Right ventricle myocardium superior (tissue), 1 donor: Measurements from ENCODE around the gene TBX22. TPM values are rescaled to one million over a fixed set of nuclear protein-coding genes. Genes with fewer than 3 reads are reported as not detected.
"Not testable (repeated sequence)": the region's sequence is repeated elsewhere in the genome, so short reads cannot be mapped to it uniquely, and the experiment has no call there.

Source experiments
- ATAC-seq: fragments of 200-7000 bp; cut with Tn5 transposase; one replicate; pipeline ENCODE4 v1.9.1; 2020; ENCODE audit warnings: mild to moderate bottlenecking; ENCODE audit not compliant: poor library complexity
- DNase-seq: peaks from one replicate; pipeline ENCODE4 v3.0.0-alpha.2; 2020
- intact Hi-C: fragments of 100-400 bp; cut with DNase I; formaldehyde crosslinking; loops from one replicate; pipeline ENCODE4 v1.11.2; 2022
- long read RNA-seq: library from polyadenylated mRNA; unstranded; transcript quantifications from one replicate; pipeline ENCODE4 v2.0.0, GENCODE V29; 2021
- total RNA-seq: library from RNA; stranded (reverse); fragmentation: NEBNext Ultra II Directional; extraction: Animal tissue kit (Norgen Biotek cat#: 25700); gene quantifications from one replicate; pipeline ENCODE4 v1.2.1, GENCODE V29; 2021
- donor health status: DM: no; HTN: yes; CAD: no; lungs with severe emphysema.

Gene TBX22, protein sequence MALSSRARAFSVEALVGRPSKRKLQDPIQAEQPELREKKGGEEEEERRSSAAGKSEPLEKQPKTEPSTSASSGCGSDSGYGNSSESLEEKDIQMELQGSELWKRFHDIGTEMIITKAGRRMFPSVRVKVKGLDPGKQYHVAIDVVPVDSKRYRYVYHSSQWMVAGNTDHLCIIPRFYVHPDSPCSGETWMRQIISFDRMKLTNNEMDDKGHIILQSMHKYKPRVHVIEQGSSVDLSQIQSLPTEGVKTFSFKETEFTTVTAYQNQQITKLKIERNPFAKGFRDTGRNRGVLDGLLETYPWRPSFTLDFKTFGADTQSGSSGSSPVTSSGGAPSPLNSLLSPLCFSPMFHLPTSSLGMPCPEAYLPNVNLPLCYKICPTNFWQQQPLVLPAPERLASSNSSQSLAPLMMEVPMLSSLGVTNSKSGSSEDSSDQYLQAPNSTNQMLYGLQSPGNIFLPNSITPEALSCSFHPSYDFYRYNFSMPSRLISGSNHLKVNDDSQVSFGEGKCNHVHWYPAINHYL
- total RNA-seq: not detected
- long read RNA-seq: 0 reads

DNA sequence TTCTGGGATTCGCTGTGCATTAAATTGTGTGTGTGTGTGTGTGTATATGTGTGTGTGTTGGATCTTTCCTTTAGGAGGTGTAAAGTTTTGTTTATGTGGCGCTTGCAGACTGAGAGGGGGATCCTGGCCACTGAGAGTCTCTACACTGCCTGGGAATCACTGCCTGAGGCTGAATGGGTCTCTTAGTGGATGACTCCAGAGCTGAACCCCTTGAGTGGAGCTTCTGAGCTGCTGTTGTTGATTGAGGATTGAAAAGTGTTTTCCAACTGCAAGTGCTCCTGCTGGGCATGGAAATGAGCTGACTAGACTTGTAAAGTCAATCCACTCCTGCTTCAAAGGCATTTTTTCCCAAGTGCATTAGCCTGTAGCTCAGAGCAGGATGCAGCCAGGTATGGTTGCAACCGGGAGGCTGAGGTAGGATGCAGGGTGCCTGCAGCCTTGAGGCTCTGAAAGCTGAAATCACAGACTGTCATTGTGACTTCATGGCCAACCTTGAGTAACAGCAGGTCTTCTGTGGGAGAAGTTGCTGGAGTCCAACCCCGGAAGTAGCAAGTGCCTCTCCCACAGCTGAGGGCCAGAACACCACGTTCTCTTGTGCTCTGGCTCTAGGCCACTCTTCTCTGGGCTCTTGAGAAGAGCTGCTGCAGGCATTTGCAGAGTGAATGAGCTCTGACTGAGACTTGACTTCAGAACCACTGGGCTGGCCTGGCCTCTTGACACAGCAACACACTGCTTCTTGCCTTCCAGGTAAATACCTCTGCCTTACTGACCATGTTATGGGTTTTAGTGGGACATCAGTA is at the start of gene TBX22:
TSS of gene TBX22 (plus strand) at position 613 of the 800 bp plus-strand sequence. CDS start 7,517 bp downstream, outside the sequence.
- DNase-seq: peak; percentile 35
- intact Hi-C loops: no loop called here
- ATAC-seq: peak; percentile 48

DNA sequence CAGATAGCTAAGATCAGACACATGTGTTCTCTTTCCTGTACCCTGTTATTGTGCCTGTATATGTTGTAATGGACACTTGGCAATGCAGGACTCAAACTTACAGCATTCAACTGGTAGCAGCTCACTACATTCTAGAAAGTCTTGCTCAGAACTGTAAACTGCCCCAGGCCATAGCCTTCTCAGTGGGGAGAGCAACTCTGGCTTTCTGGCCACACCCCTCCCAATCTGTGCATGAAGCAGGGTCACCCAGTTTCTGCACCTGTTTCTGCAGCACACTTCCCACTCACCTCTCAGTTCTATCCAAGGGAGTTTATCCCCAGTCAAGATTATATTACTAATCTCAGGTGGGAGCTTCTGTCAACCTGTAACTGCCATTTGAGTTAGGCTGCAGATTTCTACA is 38.9 kb upstream of the TBX22 start:
- no peak for DNase-seq
- intact Hi-C loops: no loop called here
- ATAC-seq: no peak

DNA sequence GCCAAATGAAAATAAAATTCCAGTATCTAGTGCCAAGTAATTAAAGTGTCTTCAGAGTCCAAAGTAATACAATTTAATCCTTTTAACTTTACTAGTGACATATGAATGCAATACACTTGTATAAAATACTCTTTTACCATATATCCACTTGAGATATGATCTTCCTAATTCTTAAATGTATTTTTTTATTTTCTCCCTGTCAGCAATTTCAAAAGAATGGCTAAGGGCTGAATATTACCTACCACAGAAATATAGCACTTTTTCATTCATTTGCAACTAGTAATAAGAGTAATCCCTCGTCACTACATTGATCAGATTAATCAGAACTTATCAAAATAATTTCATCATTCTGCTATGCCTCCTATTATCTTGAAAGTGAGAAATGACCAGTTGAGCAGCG is 10.1 kb upstream of the TBX22 start:
- no peak for DNase-seq
- no peak for ATAC-seq
- intact Hi-C loops: no loop called here

DNA sequence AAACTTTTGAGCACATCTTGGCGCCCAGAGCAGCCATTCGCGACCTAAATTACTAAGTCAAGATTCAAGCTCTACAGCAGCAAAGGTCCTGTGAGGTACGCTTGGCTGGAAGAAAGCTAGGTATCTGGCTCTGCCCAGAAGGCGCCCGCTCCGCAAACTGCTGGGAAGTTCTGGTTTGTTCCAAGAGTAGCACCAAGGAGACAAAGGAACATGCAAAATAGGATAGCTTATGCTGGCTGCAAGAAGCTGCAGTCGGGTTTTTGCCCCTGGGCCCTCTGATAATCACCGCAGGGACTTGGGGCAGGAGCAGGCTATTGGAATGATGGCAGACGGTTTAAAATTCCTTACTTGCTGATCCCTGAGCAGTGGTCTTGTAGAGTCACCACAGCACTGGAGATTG is 3.0 kb upstream of the TBX22 start:
- DNase-seq (no peak), ATAC-seq (no peak)
- intact Hi-C loops: no loop called here

DNA sequence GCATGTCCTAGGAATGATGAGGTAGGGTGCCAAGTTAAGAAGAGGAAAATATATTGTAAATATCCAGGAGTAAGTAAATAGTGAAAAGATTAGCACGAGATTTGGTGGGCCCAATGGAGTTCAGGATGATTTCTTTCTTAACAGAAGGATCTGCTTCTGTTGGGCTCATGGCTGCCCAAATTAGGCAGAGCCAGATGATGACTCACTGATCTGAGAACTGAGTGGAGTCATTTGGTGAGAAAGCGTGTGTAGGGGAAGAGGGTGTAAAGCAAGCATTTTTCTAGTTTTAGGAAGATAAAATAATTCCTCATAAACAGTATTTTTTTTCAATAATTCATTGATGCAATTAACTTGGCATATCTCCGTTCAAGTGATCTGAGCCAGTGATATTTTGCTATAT is 1.6 kb downstream of the TBX22 start:
- DNase-seq (no peak), ATAC-seq (no peak)
- intact Hi-C loops: no loop called here

DNA sequence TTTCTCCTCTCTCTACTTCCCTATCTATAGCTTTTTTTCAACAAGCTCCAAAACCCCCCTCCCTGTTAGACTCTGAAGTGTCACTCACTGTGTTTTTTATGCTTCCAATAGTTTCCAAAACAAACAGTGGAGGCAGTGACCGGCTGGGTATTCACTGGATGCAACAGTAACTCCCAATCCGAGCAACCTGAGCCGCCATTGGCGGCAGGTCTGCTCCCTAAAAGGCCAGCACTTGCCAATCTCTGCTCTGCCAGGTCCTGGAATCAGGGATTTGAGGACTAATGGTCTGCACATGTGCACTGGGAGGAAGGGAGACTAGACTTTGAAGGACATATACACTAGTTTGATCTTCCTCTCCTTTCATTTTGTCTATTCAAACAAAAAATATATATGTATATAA is 7.1 kb downstream of the TBX22 start:
- no peak for DNase-seq
- ATAC-seq: no peak
- intact Hi-C loops: no loop called here

DNA sequence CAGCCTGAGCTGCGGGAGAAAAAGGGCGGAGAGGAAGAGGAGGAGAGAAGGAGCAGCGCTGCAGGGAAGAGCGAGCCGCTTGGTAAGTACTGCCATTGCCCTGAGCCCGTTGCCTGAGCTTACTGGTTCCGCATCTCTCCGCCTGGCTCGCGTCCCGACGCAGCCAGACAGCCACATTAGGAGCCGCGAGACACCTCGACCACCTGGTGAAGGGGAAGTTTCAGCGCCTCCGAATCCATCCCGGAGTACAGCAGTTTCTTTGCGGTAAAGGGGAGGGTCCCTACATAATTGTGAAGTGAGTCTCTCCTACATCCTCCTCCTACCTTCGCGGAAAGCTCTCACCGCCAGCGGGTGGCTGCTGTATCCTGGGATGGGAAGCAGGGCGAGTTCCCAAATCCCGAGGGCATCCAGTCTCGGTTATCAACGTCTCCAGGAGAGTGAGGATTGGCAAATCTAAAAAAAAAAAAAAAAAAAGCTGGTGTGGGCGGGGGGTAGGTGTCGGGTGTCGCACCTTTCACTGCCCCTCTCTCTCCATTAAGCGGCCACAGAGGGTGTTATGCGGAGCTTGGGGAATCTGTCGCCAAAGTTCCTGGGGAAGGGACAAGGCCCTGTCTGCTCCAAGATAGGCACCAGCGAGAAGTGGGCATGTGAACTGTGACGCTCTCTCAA is 7.9 kb downstream of the TBX22 start:
- intact Hi-C loops: no loop called here
- ATAC-seq: no peak
- no peak for DNase-seq

DNA sequence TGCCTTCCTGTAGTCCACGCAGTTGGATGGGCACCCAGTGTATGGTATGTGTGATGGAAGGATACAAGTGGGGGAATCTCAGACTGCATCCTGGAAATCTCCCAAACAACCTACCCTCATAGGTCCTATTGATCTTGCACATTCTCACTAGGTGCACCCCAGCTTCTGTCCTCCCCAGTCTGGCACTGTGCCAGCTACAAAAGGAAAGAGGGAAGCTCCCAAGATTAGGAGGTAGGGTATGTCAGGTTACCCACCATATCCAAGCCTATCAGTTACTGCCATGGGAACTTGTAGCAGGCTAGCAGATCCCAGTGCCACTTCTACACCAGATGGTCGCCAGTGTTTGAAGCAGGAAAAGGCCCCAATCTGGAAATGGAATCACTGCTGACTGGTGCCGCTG is 11.6 kb downstream of the TBX22 start:
- DNase-seq: no peak
- intact Hi-C loops: no loop called here
- ATAC-seq: no peak

DNA sequence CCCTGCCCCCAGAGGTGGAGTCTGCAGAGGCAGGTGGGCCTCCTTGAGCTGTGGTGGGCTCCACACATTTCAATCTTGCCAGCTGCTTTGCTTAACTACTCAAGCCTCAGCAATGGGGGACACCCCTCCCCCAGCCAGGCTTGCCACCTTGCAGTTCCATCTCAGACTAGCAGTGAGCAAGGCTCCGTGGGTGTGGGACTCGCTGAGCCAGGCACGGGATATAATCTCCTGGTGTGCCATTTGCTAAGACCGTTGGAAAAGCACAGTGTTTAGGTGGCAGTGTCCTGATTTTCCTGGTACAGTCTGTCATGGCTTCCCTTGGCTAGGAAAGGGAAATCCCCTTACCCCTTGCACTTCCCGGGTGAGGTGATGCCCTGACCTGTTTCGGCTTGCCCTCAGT is 51.6 kb downstream of the TBX22 start:
- ATAC-seq, intact Hi-C loops, DNase-seq: not testable (repeated sequence)

DNA sequence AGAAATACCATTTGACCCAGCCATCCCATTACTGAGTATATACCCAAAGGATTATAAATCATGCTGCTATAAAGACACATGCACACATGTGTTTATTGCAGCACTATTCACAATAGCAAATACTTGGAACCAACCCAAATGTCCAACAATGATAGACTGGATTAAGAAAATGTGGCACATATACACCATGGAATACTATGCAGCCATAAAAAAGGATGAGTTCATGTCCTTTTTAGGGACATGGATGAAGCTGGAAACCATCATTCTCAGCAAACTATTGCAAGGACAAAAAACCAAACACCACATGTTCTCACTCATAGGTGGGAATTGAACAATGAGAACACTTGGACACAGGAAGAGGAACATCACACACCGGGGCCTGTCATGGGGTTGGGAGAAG is 61.1 kb downstream of the TBX22 start:
- ATAC-seq, DNase-seq, intact Hi-C loops: not testable (repeated sequence)
